ENCODE measurements around the gene INTS7. TPM values are rescaled to one million over a fixed set of nuclear protein-coding genes. Genes with fewer than 3 reads are reported as not detected.

INTS7 gene
- total and polyA plus RNA-seq, 4 donors, result 3.9 to 14.4 (median 10.2) TPM

DNA sequence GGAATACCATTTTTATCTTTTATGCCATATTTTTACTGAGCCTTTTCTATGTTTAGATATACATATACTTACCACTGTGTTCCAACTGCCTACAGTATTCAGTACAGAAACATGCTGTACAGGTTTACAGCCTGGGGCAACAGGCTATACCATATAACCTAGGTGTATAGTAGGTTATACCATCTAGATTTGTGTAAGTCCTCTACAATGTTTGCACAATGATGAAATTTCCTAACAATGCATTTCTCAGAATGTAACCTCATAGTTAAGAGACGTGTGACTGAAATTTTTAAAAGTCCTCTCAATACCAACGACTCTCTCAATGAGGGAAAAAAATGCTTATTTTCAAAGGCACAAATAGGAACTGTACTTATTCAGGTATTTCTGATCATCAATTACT, 21.7 kb downstream of the INTS7 start:
- peaks cover 0 to 2% (median 0%) of the 10 kb centered on the region in 4 donors for H3K9me3 ChIP-seq (ENCODE audit: control insufficient read depth in 4 of 4, low read length in 3 of 4)
- 45% methylated on average over 2 of the region's 2 CpGs for WGBS
- TF ChIP-seq HNF4A (conservative IDR thresholded peaks at IDR 0.05), result no peak
- no peak for TF ChIP-seq EGR1 (IDR thresholded peaks at IDR 0.05; ENCODE audit: low read depth in 2 of 2)
- TF ChIP-seq JUND (IDR thresholded peaks at IDR 0.05), result no peak
- TF ChIP-seq, protein P1, sequence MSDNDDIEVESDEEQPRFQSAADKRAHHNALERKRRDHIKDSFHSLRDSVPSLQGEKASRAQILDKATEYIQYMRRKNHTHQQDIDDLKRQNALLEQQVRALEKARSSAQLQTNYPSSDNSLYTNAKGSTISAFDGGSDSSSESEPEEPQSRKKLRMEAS (IDR thresholded peaks at IDR 0.05), result no peak
- no peak for TF ChIP-seq FOXA1 (IDR thresholded peaks at IDR 0.05)
- H3K27me3 ChIP-seq (ENCODE audit: control insufficient read depth in 4 of 4, insufficient read depth in 4 of 4, low read length in 3 of 4), result no peaks in the 10 kb centered on the region
- peak overlapping the region in 1 of 2 donors; percentile 5 for H3K27ac ChIP-seq (ENCODE audit: low read depth in 1 of 2, low read length in 2 of 2)
- DNase-seq (ENCODE audit: low spot score), result no peak
- no peak overlapping the region for H3K4me3 ChIP-seq (ENCODE audit: low read depth in 1 of 3, low read length in 3 of 3)
- H3K36me3 ChIP-seq (ENCODE audit: control insufficient read depth in 4 of 4, insufficient read depth in 3 of 4, low read depth in 1 of 4, low read length in 3 of 4), result peaks cover 0 to 2% (median under 1%) of the 10 kb centered on the region in 4 donors
- H3K4me1 ChIP-seq (ENCODE audit: control insufficient read depth in 4 of 4, insufficient read depth in 4 of 4, low read length in 3 of 4), result peaks cover 4 to 16% (median 14%) of the 10 kb centered on the region in 4 donors
- H3K9ac ChIP-seq (ENCODE audit: low read depth in 1 of 2, low read length in 2 of 2), result no peak overlapping the region

DNA sequence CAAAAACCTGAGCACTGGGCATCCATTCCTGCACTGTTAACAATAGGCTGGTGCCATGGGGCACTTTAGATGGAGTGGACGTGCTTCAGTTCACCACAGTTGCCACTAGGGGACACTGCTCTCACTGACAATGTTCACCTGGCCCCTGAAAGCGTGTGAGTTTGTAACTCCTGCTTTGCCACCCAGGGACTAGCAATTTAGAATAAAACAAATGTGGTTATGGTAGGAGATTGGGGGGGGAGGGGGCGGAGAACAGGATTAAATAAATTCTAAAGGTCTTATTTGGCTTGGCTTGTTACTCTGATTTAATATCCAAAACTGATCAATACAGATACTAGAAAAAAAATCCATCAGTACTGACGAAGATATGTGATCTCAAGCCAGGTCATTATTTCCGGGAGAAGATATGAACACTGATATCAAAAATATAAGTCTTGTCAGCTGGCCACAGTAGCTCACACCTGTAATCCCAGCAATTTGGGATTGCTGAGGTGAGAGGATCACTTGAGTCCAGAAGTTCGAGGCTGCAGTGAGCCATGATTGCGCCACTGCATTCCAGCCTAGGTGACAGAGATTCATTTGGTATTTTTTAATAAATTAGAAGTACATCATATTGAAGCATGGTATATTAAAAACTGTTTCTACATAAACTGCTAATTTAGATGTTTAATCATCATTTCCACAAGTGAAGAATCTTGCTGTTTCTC, 23.2 kb downstream of the INTS7 start:
- H3K4me3 ChIP-seq (ENCODE audit: low read depth in 1 of 3, low read length in 3 of 3), result no peak overlapping the region
- peaks cover 0 to 5% (median 3%) of the 10 kb centered on the region in 4 donors for H3K36me3 ChIP-seq (ENCODE audit: control insufficient read depth in 4 of 4, insufficient read depth in 3 of 4, low read depth in 1 of 4, low read length in 3 of 4)
- peaks cover 4 to 16% (median 14%) of the 10 kb centered on the region in 4 donors for H3K4me1 ChIP-seq (ENCODE audit: control insufficient read depth in 4 of 4, insufficient read depth in 4 of 4, low read length in 3 of 4)
- WGBS, result 31% methylated on average over 7 of the region's 7 CpGs
- peak overlapping the region in 1 of 2 donors; percentile 45 for H3K27ac ChIP-seq (ENCODE audit: low read depth in 1 of 2, low read length in 2 of 2)
- TF ChIP-seq TAF1 (conservative IDR thresholded peaks at IDR 0.05), result no peak
- no peak for TF ChIP-seq EGR1 (IDR thresholded peaks at IDR 0.05; ENCODE audit: low read depth in 2 of 2)
- TF ChIP-seq SP1 (IDR thresholded peaks at IDR 0.05), result peak; percentile 69
- peak; percentile 52 to 61 for TF ChIP-seq RXRA (IDR thresholded peaks at IDR 0.05)
- peak; percentile 39 for TF ChIP-seq HNF4G (IDR thresholded peaks at IDR 0.05)
- TF ChIP-seq, protein P2, sequence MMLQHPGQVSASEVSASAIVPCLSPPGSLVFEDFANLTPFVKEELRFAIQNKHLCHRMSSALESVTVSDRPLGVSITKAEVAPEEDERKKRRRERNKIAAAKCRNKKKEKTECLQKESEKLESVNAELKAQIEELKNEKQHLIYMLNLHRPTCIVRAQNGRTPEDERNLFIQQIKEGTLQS (IDR thresholded peaks at IDR 0.05), result no peak
- peak in 1 of 2 donors; percentile 35 for TF ChIP-seq JUND (IDR thresholded peaks at IDR 0.05)
- TF ChIP-seq, protein P1 (IDR thresholded peaks at IDR 0.05), result no peak
- peak; percentile 94 for TF ChIP-seq RAD21 (IDR thresholded peaks at IDR 0.05)
- peak; percentile 8 for TF ChIP-seq NR2F2 (IDR thresholded peaks at IDR 0.05)
- TF ChIP-seq, protein P3, sequence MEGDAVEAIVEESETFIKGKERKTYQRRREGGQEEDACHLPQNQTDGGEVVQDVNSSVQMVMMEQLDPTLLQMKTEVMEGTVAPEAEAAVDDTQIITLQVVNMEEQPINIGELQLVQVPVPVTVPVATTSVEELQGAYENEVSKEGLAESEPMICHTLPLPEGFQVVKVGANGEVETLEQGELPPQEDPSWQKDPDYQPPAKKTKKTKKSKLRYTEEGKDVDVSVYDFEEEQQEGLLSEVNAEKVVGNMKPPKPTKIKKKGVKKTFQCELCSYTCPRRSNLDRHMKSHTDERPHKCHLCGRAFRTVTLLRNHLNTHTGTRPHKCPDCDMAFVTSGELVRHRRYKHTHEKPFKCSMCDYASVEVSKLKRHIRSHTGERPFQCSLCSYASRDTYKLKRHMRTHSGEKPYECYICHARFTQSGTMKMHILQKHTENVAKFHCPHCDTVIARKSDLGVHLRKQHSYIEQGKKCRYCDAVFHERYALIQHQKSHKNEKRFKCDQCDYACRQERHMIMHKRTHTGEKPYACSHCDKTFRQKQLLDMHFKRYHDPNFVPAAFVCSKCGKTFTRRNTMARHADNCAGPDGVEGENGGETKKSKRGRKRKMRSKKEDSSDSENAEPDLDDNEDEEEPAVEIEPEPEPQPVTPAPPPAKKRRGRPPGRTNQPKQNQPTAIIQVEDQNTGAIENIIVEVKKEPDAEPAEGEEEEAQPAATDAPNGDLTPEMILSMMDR (IDR thresholded peaks at IDR 0.05; ENCODE audit: low read depth, low read length, missing input control), result peak; percentile 99
- TF ChIP-seq, protein P4, sequence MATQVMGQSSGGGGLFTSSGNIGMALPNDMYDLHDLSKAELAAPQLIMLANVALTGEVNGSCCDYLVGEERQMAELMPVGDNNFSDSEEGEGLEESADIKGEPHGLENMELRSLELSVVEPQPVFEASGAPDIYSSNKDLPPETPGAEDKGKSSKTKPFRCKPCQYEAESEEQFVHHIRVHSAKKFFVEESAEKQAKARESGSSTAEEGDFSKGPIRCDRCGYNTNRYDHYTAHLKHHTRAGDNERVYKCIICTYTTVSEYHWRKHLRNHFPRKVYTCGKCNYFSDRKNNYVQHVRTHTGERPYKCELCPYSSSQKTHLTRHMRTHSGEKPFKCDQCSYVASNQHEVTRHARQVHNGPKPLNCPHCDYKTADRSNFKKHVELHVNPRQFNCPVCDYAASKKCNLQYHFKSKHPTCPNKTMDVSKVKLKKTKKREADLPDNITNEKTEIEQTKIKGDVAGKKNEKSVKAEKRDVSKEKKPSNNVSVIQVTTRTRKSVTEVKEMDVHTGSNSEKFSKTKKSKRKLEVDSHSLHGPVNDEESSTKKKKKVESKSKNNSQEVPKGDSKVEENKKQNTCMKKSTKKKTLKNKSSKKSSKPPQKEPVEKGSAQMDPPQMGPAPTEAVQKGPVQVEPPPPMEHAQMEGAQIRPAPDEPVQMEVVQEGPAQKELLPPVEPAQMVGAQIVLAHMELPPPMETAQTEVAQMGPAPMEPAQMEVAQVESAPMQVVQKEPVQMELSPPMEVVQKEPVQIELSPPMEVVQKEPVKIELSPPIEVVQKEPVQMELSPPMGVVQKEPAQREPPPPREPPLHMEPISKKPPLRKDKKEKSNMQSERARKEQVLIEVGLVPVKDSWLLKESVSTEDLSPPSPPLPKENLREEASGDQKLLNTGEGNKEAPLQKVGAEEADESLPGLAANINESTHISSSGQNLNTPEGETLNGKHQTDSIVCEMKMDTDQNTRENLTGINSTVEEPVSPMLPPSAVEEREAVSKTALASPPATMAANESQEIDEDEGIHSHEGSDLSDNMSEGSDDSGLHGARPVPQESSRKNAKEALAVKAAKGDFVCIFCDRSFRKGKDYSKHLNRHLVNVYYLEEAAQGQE (IDR thresholded peaks at IDR 0.05), result peak; percentile 59
- TF ChIP-seq HNF4A (conservative IDR thresholded peaks at IDR 0.05), result peak; percentile 71 to 75
- peak; percentile 64 for TF ChIP-seq YY1 (IDR thresholded peaks at IDR 0.05)
- TF ChIP-seq, protein P5, sequence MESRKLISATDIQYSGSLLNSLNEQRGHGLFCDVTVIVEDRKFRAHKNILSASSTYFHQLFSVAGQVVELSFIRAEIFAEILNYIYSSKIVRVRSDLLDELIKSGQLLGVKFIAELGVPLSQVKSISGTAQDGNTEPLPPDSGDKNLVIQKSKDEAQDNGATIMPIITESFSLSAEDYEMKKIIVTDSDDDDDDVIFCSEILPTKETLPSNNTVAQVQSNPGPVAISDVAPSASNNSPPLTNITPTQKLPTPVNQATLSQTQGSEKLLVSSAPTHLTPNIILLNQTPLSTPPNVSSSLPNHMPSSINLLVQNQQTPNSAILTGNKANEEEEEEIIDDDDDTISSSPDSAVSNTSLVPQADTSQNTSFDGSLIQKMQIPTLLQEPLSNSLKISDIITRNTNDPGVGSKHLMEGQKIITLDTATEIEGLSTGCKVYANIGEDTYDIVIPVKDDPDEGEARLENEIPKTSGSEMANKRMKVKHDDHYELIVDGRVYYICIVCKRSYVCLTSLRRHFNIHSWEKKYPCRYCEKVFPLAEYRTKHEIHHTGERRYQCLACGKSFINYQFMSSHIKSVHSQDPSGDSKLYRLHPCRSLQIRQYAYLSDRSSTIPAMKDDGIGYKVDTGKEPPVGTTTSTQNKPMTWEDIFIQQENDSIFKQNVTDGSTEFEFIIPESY (IDR thresholded peaks at IDR 0.05), result no peak
- TF ChIP-seq FOXA2 (IDR thresholded peaks at IDR 0.05), result peak; percentile 72
- TF ChIP-seq FOXA1 (IDR thresholded peaks at IDR 0.05), result peak; percentile 54
- no peak for TF ChIP-seq GABPA (IDR thresholded peaks at IDR 0.05 in 1 of 2, conservative IDR thresholded peaks at IDR 0.05 in 1 of 2)
- DNase-seq (ENCODE audit: low spot score), result peak; percentile 64
- H3K9me3 ChIP-seq (ENCODE audit: control insufficient read depth in 4 of 4, low read length in 3 of 4), result peaks cover 0 to 2% (median 0%) of the 10 kb centered on the region in 4 donors
- no peaks in the 10 kb centered on the region for H3K27me3 ChIP-seq (ENCODE audit: control insufficient read depth in 4 of 4, insufficient read depth in 4 of 4, low read length in 3 of 4)
- H3K9ac ChIP-seq (ENCODE audit: low read depth in 1 of 2, low read length in 2 of 2), result no peak overlapping the region
